Vagina (tissue), 2 donors: ENCODE data around the gene ICAM5. TPM values are rescaled to one million over a fixed set of nuclear protein-coding genes. Genes with fewer than 3 reads are reported as not detected.

ENCODE experiments used
- DNase-seq, 2 donors: peaks; one replicate each; pipeline ENCODE4 v3.0.0-alpha.2; 2017; ENCODE audit errors: extremely low spot score in 2 of 2
- H3K27ac ChIP-seq: fragments of 200-600 bp; sonication (generic); one replicate; pipeline ENCODE4 v1.5.1; 2019
- H3K27me3 ChIP-seq: fragments of 200-600 bp; sonication (generic); one replicate; pipeline ENCODE4 v1.5.1; 2019
- H3K36me3 ChIP-seq, 2 donors: fragments of 200-600 bp; sonication (generic); one replicate each; pipeline ENCODE4 v1.5.1; 2017 to 2019
- H3K4me1 ChIP-seq: fragments of 200-600 bp; sonication (generic); one replicate; pipeline ENCODE4 v1.5.1; 2019
- H3K4me3 ChIP-seq, 2 donors: fragments of 200-600 bp; sonication (generic); 1 replicate in 1 of 2; 2 replicates in 1 of 2; pipeline ENCODE4 v1.5.1; 2016 to 2019
- H3K9me3 ChIP-seq: fragments of 200-600 bp; sonication (generic); one replicate; pipeline ENCODE4 v1.5.1; 2019
- CTCF ChIP-seq, 3 experiments: fragments of 450-650 bp in 2 of 3; fragments of 200-600 bp in 1 of 3; sonication (generic) in 1 of 3; IDR thresholded peaks; one replicate each; pipeline ENCODE4 v1.5.1; 2017 to 2019; ENCODE audit warnings: antibody characterized with exemption in 3 of 3, mild to moderate bottlenecking in 2 of 3, moderate library complexity in 2 of 3
- POLR2A ChIP-seq, 2 donors: fragments of 450-650 bp; IDR thresholded peaks; one replicate each; pipeline ENCODE4 v1.6.1; 2017; ENCODE audit warnings: antibody characterized with exemption in 2 of 2, mild to moderate bottlenecking in 2 of 2, moderate library complexity in 2 of 2
- POLR2AphosphoS5 ChIP-seq, 2 donors: sonication (generic); formaldehyde crosslinking; IDR thresholded peaks; one replicate each; pipeline ENCODE4 v1.9.0; 2017; ENCODE audit warnings: antibody characterized with exemption in 2 of 2, mild to moderate bottlenecking in 2 of 2, low read depth in 1 of 2; ENCODE audit not compliant: insufficient read depth in 1 of 2
- intact Hi-C: fragments of 100-400 bp; cut with DNase I; formaldehyde crosslinking; loops from one replicate; pipeline ENCODE4 v1.15.1; 2023
- total RNA-seq: library from RNA; depleted of rRNA; stranded (reverse); fragments of >200 nt; gene quantifications from one replicate; pipeline ENCODE4 v1.2.3, GENCODE V29; 2016

The ICAM5 gene
- total RNA-seq, 1 donor from 2014 or later: 2.0 TPM

GRCh38 chr19:10246511-10246910 lies 43.2 kb upstream of the ICAM5 start:
- Histone ChIP-seq H3K9me3 (no peaks in the 10 kb centered on the region), H3K4me3 (no peak overlapping the region), H3K4me1 (peaks cover 13% of the 10 kb centered on the region), H3K27me3 (no peaks in the 10 kb centered on the region), H3K36me3 (no peaks in the 10 kb centered on the region), H3K27ac (no peak overlapping the region)
- no peak for DNase-seq
- intact Hi-C loops: no loop called here
- no peak for TF ChIP-seq POLR2A (IDR thresholded peaks at IDR 0.05)
- TF ChIP-seq POLR2AphosphoS5 (IDR thresholded peaks at IDR 0.05; ENCODE audit: insufficient read depth in 1 of 2, low read depth in 1 of 2): no peak
- no peak for TF ChIP-seq CTCF (IDR thresholded peaks at IDR 0.05)

- peak in 1 of 2 donors; percentile 98 for DNase-seq
- H3K27ac ChIP-seq: peak within 1 kb of the TSS; percentile 71
Observed at GRCh38 chr19:10251792-10252694, 37.7 kb upstream of the ICAM5 start, which contains the start of gene MRPL4. Gene MRPL4, plus strand, starts transcription at chr19:10252214. Its CDS starts 40 bp downstream, at chr19:10252254.

GRCh38 chr19:10252707-10253106 lies 37.0 kb upstream of the ICAM5 start:
- intact Hi-C loops: no loop called here
- Histone ChIP-seq H3K36me3 (peaks cover 0 to 31% of the 10 kb centered on the region in 2 donors), H3K9me3 (no peaks in the 10 kb centered on the region), H3K4me1 (peaks cover 23% of the 10 kb centered on the region), H3K27ac (peak overlapping the region; percentile 71), H3K4me3 (peak overlapping the region; percentile 72 to 77), H3K27me3 (no peaks in the 10 kb centered on the region)
- DNase-seq: no peak
- TF ChIP-seq POLR2AphosphoS5 (IDR thresholded peaks at IDR 0.05; ENCODE audit: insufficient read depth in 1 of 2, low read depth in 1 of 2): no peak
- no peak for TF ChIP-seq POLR2A (IDR thresholded peaks at IDR 0.05)
- no peak for TF ChIP-seq CTCF (IDR thresholded peaks at IDR 0.05)

More at GRCh38 chr19:10251792-10252694, 37.7 kb upstream of the ICAM5 start, which contains the start of gene MRPL4:
- peak in 1 of 3 experiments; percentile 18 for TF ChIP-seq CTCF (IDR thresholded peaks at IDR 0.05)
- TF ChIP-seq POLR2A (IDR thresholded peaks at IDR 0.05): peak in 1 of 2 donors; percentile 20
- peak; percentile 87 for TF ChIP-seq POLR2AphosphoS5 (IDR thresholded peaks at IDR 0.05; ENCODE audit: insufficient read depth in 1 of 2, low read depth in 1 of 2)
- Histone ChIP-seq H3K36me3 (peaks cover 0 to 24% of the 10 kb centered on the region in 2 donors), H3K4me3 (peak within 1 kb of the TSS; percentile 72 to 77), H3K9me3 (no peaks in the 10 kb centered on the region), H3K27me3 (no peaks in the 10 kb centered on the region), H3K4me1 (peaks cover 23% of the 10 kb centered on the region)
- intact Hi-C loops: no loop called here

GRCh38 chr19:10254244-10254643 lies 35.5 kb upstream of the ICAM5 start:
- peaks cover 24% of the 10 kb centered on the region for H3K4me1 ChIP-seq
- H3K27me3 ChIP-seq: no peaks in the 10 kb centered on the region
- no peak for DNase-seq
- no peaks in the 10 kb centered on the region for H3K9me3 ChIP-seq
- H3K36me3 ChIP-seq: peaks cover 0 to 40% of the 10 kb centered on the region in 2 donors
- TF ChIP-seq CTCF (IDR thresholded peaks at IDR 0.05) (no peak), POLR2AphosphoS5 (IDR thresholded peaks at IDR 0.05; ENCODE audit: insufficient read depth in 1 of 2, low read depth in 1 of 2) (no peak), POLR2A (IDR thresholded peaks at IDR 0.05) (no peak)
- no peak overlapping the region for H3K27ac ChIP-seq
- intact Hi-C loops: no loop called here
- no peak overlapping the region for H3K4me3 ChIP-seq

- Histone ChIP-seq H3K27ac (no peak overlapping the region), H3K4me1 (peaks cover 28% of the 10 kb centered on the region), H3K36me3 (peaks cover 0 to 40% of the 10 kb centered on the region in 2 donors), H3K9me3 (no peaks in the 10 kb centered on the region), H3K4me3 (no peak overlapping the region), H3K27me3 (no peaks in the 10 kb centered on the region)
- intact Hi-C loops: no loop called here
- TF ChIP-seq CTCF (IDR thresholded peaks at IDR 0.05) (no peak), POLR2A (IDR thresholded peaks at IDR 0.05) (no peak), POLR2AphosphoS5 (IDR thresholded peaks at IDR 0.05; ENCODE audit: insufficient read depth in 1 of 2, low read depth in 1 of 2) (no peak)
- DNase-seq: no peak
Observed at GRCh38 chr19:10255358-10255757, 34.4 kb upstream of the ICAM5 start.
